Sigmoid colon (tissue), 7 donors: ENCODE measurements around the gene EFHC2. TPM values are rescaled to one million over a fixed set of nuclear protein-coding genes. Genes with fewer than 3 reads are reported as not detected.

Experiments used
- DNase-seq: peaks from one replicate; pipeline ENCODE4 v3.0.0-alpha.2; 2019
- H3K27ac ChIP-seq, 4 donors: fragments of 200-600 bp; sonication (generic); one replicate each; pipeline ENCODE4 v1.5.1; 2016 to 2019; ENCODE audit warnings: mild to moderate bottlenecking in 1 of 4
- H3K27me3 ChIP-seq, 3 donors: fragments of 200-600 bp; sonication (generic); one replicate each; pipeline ENCODE4 v1.5.1; 2019; ENCODE audit warnings: mild to moderate bottlenecking in 1 of 3
- H3K36me3 ChIP-seq, 4 donors: fragments of 200-600 bp; sonication (generic); one replicate each; pipeline ENCODE4 v1.5.1; 2016 to 2019
- H3K4me1 ChIP-seq, 4 donors: fragments of 200-600 bp; sonication (generic); one replicate each; pipeline ENCODE4 v1.5.1; 2017 to 2019
- H3K4me3 ChIP-seq, 4 donors: fragments of 200-600 bp; sonication (generic); one replicate each; pipeline ENCODE4 v1.5.1; 2017 to 2019; ENCODE audit warnings: mild to moderate bottlenecking in 2 of 4, moderate library complexity in 1 of 4
- H3K9me3 ChIP-seq, 4 donors: fragments of 200-600 bp in 3 of 4; sonication (generic) in 3 of 4; one replicate each; pipeline versions ENCODE4 v1.5.1 to v1.6.1; 2013 to 2019
- EP300 ChIP-seq, 4 donors: sonication (generic); formaldehyde crosslinking; IDR thresholded peaks; one replicate each; pipeline ENCODE4 v1.6.1; 2017; ENCODE audit warnings: antibody characterized with exemption in 4 of 4
- POLR2A ChIP-seq, 2 donors: fragments of 450-650 bp; IDR thresholded peaks; one replicate each; pipeline ENCODE4 v1.6.1; 2016; ENCODE audit warnings: antibody characterized with exemption in 2 of 2, mild to moderate bottlenecking in 2 of 2, moderate library complexity in 2 of 2
- POLR2AphosphoS5 ChIP-seq, 4 donors: sonication (generic); formaldehyde crosslinking; IDR thresholded peaks; one replicate each; pipeline ENCODE4 v1.6.1; 2017; ENCODE audit warnings: antibody characterized with exemption in 4 of 4
- WGBS, 2 donors: extraction: QIAGEN DNeasy Blood & Tissue Kit; methylation state at CpG; one replicate each; pipeline ENCODE4 v1.1.7; 2013; 5-methylcytosine and 5-hydroxymethylcytosine counted together
- intact Hi-C: fragments of 100-400 bp; cut with DNase I; formaldehyde crosslinking; loops from one replicate; pipeline ENCODE4 v1.15.1; 2023
- polyA plus RNA-seq, 3 donors: library from polyadenylated mRNA; stranded (reverse); fragments of 200-250 nt; gene quantifications; one replicate each; pipeline ENCODE4 v1.2.3, GENCODE V29; 2013
- total RNA-seq, 4 donors: library from RNA; depleted of rRNA; stranded (reverse); fragments of >200 nt; gene quantifications; one replicate each; pipeline ENCODE4 v1.1.0, GENCODE V29; 2016
- TF ChIP-seq, protein P1 (sequence below), 4 experiments: fragments of 450-650 bp in 3 of 4; fragments of 200-600 bp in 1 of 4; IDR thresholded peaks; one replicate each; pipeline ENCODE4 v1.5.1; 2016 to 2019; ENCODE audit warnings: antibody characterized with exemption in 4 of 4, mild to moderate bottlenecking in 3 of 4, moderate library complexity in 2 of 4
- donor health status: healthy with polysubstance abuse.
- donor health status: Bipolar disorder and iron deficiency.
- donor health status: healthy.

The EFHC2 gene
- total and polyA plus RNA-seq, 7 donors, result 1.1 to 3.2 (median 2.6) TPM

DNA sequence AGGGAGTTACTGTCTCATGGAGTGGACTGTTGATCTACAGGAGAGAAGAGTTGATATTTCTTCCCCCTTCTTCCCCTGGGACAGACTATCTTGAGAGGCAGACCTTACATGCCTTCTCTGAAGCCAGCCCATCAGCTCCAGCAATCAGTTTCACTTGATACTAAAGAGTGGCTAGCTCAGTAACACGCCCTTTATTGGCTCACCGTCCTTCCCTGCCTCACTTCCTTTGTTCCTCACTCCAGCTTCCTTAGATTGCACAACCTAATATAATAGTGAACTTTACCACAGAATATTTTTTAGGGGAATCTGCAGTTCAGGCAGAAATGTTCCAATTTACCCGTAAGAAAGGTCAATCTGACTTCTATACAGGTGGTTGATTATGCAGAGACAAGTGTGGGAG is 242.2 kb downstream of the EFHC2 start:
- 34 to 71% methylated on average over 3 of the region's 3 CpGs for WGBS, 2 donors
- TF ChIP-seq POLR2AphosphoS5 (IDR thresholded peaks at IDR 0.05) (no peak), EP300 (IDR thresholded peaks at IDR 0.05) (no peak), POLR2A (IDR thresholded peaks at IDR 0.05) (no peak)
- TF ChIP-seq, protein P1, sequence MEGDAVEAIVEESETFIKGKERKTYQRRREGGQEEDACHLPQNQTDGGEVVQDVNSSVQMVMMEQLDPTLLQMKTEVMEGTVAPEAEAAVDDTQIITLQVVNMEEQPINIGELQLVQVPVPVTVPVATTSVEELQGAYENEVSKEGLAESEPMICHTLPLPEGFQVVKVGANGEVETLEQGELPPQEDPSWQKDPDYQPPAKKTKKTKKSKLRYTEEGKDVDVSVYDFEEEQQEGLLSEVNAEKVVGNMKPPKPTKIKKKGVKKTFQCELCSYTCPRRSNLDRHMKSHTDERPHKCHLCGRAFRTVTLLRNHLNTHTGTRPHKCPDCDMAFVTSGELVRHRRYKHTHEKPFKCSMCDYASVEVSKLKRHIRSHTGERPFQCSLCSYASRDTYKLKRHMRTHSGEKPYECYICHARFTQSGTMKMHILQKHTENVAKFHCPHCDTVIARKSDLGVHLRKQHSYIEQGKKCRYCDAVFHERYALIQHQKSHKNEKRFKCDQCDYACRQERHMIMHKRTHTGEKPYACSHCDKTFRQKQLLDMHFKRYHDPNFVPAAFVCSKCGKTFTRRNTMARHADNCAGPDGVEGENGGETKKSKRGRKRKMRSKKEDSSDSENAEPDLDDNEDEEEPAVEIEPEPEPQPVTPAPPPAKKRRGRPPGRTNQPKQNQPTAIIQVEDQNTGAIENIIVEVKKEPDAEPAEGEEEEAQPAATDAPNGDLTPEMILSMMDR (IDR thresholded peaks at IDR 0.05), result no peak
- intact Hi-C loops, result no loop called here

DNA sequence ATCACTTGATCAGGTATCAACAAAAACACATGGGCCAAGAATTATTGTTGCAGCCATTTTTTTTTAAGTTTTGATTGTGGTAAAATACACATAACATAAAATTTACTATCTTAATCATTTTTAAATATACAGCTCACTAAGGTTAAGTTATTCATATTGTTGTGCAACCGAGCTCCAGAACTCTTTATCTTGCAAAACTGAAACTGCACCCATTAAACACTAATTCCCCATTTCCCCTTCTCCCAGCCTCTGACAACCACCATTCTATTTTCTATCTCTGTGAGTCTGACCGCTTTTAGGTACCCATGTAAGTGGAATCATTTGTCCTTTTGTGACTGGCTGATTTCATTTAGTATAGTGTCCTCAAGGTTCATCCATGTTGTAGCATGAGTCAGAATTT is 244.1 kb downstream of the EFHC2 start:
- DNase-seq, result no peak
- Histone ChIP-seq H3K27ac (no peak overlapping the region), H3K27me3 (no peaks in the 10 kb centered on the region), H3K4me3 (no peak overlapping the region), H3K36me3 (no peaks in the 10 kb centered on the region), H3K4me1 (no peaks in the 10 kb centered on the region), H3K9me3 (peaks cover 0 to 3% (median 0%) of the 10 kb centered on the region in 4 donors)
- TF ChIP-seq, protein P1 (IDR thresholded peaks at IDR 0.05), result no peak
- TF ChIP-seq POLR2A (IDR thresholded peaks at IDR 0.05), result no peak
- TF ChIP-seq POLR2AphosphoS5 (IDR thresholded peaks at IDR 0.05), result no peak
- no peak for TF ChIP-seq EP300 (IDR thresholded peaks at IDR 0.05)
- 78 to 86% methylated on average over 2 of the region's 2 CpGs for WGBS, 2 donors
- intact Hi-C loops, result no loop called here

More for the DNA sequence above, 242.2 kb downstream of the EFHC2 start:
- Histone ChIP-seq H3K36me3 (no peaks in the 10 kb centered on the region), H3K9me3 (peaks cover 0 to 3% (median 0%) of the 10 kb centered on the region in 4 donors), H3K27ac (no peak overlapping the region), H3K4me1 (no peaks in the 10 kb centered on the region), H3K27me3 (no peaks in the 10 kb centered on the region), H3K4me3 (no peak overlapping the region)
- no peak for DNase-seq

Other genes with a start within 250 kb of the EFHC2 start
- 10 to 100 TPM in 2 of 4 donors, 1 to 10 TPM in 2; 5.5 to 13.8 (median 9.4) TPM for gene FUNDC1, start 199.2 kb upstream of the EFHC2 start, total RNA-seq
- gene FUNDC1, start 199.2 kb upstream of the EFHC2 start, polyA plus RNA-seq, result 10 to 100 TPM; 13.4 to 15.6 (median 14.6) TPM